Peyer's patch (tissue), 4 donors: ENCODE data around the gene IPCEF1. TPM values are rescaled to one million over a fixed set of nuclear protein-coding genes. Genes with fewer than 3 reads are reported as not detected.

Experiments
- DNase-seq, 3 donors: peaks; one replicate each; pipeline ENCODE4 v3.0.0-alpha.2; 2017 to 2019
- H3K27ac ChIP-seq, 4 donors: fragments of 200-600 bp; sonication (generic); one replicate each; pipeline ENCODE4 v1.5.1; 2016 to 2019
- H3K27me3 ChIP-seq, 2 donors: fragments of 200-600 bp; sonication (generic); one replicate each; pipeline ENCODE4 v1.5.1; 2019
- H3K36me3 ChIP-seq, 3 donors: fragments of 200-600 bp; sonication (generic); one replicate each; pipeline ENCODE4 v1.5.1; 2016 to 2019
- H3K4me1 ChIP-seq, 4 donors: fragments of 200-600 bp; sonication (generic); one replicate each; pipeline ENCODE4 v1.5.1; 2016 to 2019
- H3K4me3 ChIP-seq, 4 donors: fragments of 200-600 bp; sonication (generic); 1 replicate in 3 of 4; 2 replicates in 1 of 4; pipeline ENCODE4 v1.5.1; 2016 to 2019; ENCODE audit warnings: mild to moderate bottlenecking in 1 of 4
- H3K9me3 ChIP-seq, 4 donors: fragments of 200-600 bp; sonication (generic); one replicate each; pipeline ENCODE4 v1.5.1; 2016 to 2019; ENCODE audit warnings: mild to moderate bottlenecking in 1 of 4
- CTCF ChIP-seq, 6 experiments: fragments of 450-650 bp in 4 of 6; fragments of 200-600 bp in 2 of 6; sonication (generic) in 1 of 6; IDR thresholded peaks; one replicate each; pipeline ENCODE4 v1.5.1; 2017 to 2019; ENCODE audit warnings: antibody characterized with exemption in 6 of 6, mild to moderate bottlenecking in 3 of 6, moderate library complexity in 1 of 6
- POLR2A ChIP-seq, 2 donors: fragments of 450-650 bp; IDR thresholded peaks; one replicate each; pipeline ENCODE4 v1.5.1; 2017; ENCODE audit warnings: antibody characterized with exemption in 2 of 2, mild to moderate bottlenecking in 2 of 2, moderate library complexity in 2 of 2
- total RNA-seq, 4 donors: library from RNA; depleted of rRNA; stranded (reverse); fragments of >200 nt; gene quantifications; one replicate each; pipeline ENCODE4 v1.1.0, GENCODE V29; 2016

The IPCEF1 gene
- total RNA-seq, 4 donors from 2014 or later = 2.1 to 19.8 (median 9.4) TPM

GRCh38 chr6:154170106-154170505 is 186.5 kb downstream of the IPCEF1 start:
- no peaks in the 10 kb centered on the region for H3K27me3 ChIP-seq
- TF ChIP-seq CTCF (IDR thresholded peaks at IDR 0.05) (no peak), POLR2A (IDR thresholded peaks at IDR 0.05) (no peak)
- H3K4me3 ChIP-seq = no peak overlapping the region
- H3K9me3 ChIP-seq = no peaks in the 10 kb centered on the region
- no peak overlapping the region for H3K27ac ChIP-seq
- no peaks in the 10 kb centered on the region for H3K4me1 ChIP-seq
- DNase-seq = no peak
- H3K36me3 ChIP-seq = no peaks in the 10 kb centered on the region

GRCh38 chr6:154169193-154169847 is 187.3 kb downstream of the IPCEF1 start:
- H3K4me1 ChIP-seq = no peaks in the 10 kb centered on the region
- H3K36me3 ChIP-seq = no peaks in the 10 kb centered on the region
- H3K27me3 ChIP-seq = no peaks in the 10 kb centered on the region
- no peak overlapping the region for H3K27ac ChIP-seq
- no peak for TF ChIP-seq POLR2A (IDR thresholded peaks at IDR 0.05)
- no peak for TF ChIP-seq CTCF (IDR thresholded peaks at IDR 0.05)
- no peak for DNase-seq
- no peak overlapping the region for H3K4me3 ChIP-seq
- no peaks in the 10 kb centered on the region for H3K9me3 ChIP-seq

- Histone ChIP-seq H3K36me3 (no peaks in the 10 kb centered on the region), H3K27me3 (no peaks in the 10 kb centered on the region), H3K4me1 (no peaks in the 10 kb centered on the region), H3K4me3 (no peak overlapping the region), H3K27ac (no peak overlapping the region), H3K9me3 (no peaks in the 10 kb centered on the region)
- DNase-seq = no peak
- no peak for TF ChIP-seq CTCF (IDR thresholded peaks at IDR 0.05)
- TF ChIP-seq POLR2A (IDR thresholded peaks at IDR 0.05) = no peak
Observed at GRCh38 chr6:154167126-154167525, 189.5 kb downstream of the IPCEF1 start.

- Histone ChIP-seq H3K9me3 (no peaks in the 10 kb centered on the region), H3K4me1 (no peaks in the 10 kb centered on the region), H3K36me3 (no peaks in the 10 kb centered on the region), H3K27me3 (no peaks in the 10 kb centered on the region), H3K27ac (no peak overlapping the region), H3K4me3 (no peak overlapping the region)
- no peak for DNase-seq
- no peak for TF ChIP-seq CTCF (IDR thresholded peaks at IDR 0.05)
- no peak for TF ChIP-seq POLR2A (IDR thresholded peaks at IDR 0.05)
Observed at GRCh38 chr6:154166140-154166539, 190.5 kb downstream of the IPCEF1 start.

- no peak for DNase-seq
- H3K4me3 ChIP-seq = no peak overlapping the region
- no peaks in the 10 kb centered on the region for H3K4me1 ChIP-seq
- TF ChIP-seq POLR2A (IDR thresholded peaks at IDR 0.05) (no peak), CTCF (IDR thresholded peaks at IDR 0.05) (no peak)
- no peak overlapping the region for H3K27ac ChIP-seq
- H3K27me3 ChIP-seq = no peaks in the 10 kb centered on the region
- no peaks in the 10 kb centered on the region for H3K9me3 ChIP-seq
- no peaks in the 10 kb centered on the region for H3K36me3 ChIP-seq
Observed at GRCh38 chr6:154165478-154165877, 191.1 kb downstream of the IPCEF1 start.

- TF ChIP-seq POLR2A (IDR thresholded peaks at IDR 0.05) (no peak), CTCF (IDR thresholded peaks at IDR 0.05) (no peak)
- no peak for DNase-seq
- Histone ChIP-seq H3K9me3 (no peaks in the 10 kb centered on the region), H3K27me3 (no peaks in the 10 kb centered on the region), H3K36me3 (no peaks in the 10 kb centered on the region), H3K27ac (no peak overlapping the region), H3K4me3 (no peak overlapping the region), H3K4me1 (no peaks in the 10 kb centered on the region)
Observed at GRCh38 chr6:154164397-154164796, 192.2 kb downstream of the IPCEF1 start.
